ENCODE data around the gene TENM4.

TENM4 gene

DNA sequence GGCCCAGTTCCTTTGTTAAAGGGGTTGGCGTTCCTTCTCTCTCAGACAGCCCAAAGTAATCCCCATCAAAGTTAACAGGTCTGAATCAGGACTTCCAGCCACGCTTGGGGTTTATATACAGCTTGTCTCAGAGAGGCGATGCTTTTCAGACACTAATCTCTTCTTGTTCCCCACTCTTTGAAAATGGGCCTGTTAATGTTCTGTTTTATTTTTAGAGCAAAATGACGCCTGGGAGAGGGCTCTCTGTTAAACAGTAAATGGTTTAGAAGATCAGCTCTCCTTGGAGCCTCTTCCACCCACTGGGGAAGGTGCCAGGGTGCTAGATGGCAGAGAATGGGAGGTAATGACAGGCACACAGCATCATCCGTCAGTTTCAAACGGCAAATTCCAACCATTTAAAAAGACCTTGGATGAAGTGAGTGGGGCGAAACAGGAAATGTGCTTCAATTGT lies 630.2 kb downstream of the TENM4 start:
- in situ Hi-C loops (cut with HindIII; ENCODE audit: low pct_ligation_motif_present, low sequenced_read_pairs): no loop called here
- TF ChIP-seq, protein P1, sequence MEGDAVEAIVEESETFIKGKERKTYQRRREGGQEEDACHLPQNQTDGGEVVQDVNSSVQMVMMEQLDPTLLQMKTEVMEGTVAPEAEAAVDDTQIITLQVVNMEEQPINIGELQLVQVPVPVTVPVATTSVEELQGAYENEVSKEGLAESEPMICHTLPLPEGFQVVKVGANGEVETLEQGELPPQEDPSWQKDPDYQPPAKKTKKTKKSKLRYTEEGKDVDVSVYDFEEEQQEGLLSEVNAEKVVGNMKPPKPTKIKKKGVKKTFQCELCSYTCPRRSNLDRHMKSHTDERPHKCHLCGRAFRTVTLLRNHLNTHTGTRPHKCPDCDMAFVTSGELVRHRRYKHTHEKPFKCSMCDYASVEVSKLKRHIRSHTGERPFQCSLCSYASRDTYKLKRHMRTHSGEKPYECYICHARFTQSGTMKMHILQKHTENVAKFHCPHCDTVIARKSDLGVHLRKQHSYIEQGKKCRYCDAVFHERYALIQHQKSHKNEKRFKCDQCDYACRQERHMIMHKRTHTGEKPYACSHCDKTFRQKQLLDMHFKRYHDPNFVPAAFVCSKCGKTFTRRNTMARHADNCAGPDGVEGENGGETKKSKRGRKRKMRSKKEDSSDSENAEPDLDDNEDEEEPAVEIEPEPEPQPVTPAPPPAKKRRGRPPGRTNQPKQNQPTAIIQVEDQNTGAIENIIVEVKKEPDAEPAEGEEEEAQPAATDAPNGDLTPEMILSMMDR (IDR thresholded peaks at IDR 0.05; ENCODE audit: low read depth, low read length, missing control alignments): no peak
- Histone ChIP-seq H3K36me3 (replicated peaks) (no peaks in the 10 kb centered on the region), H3K27ac (no peak overlapping the region), H3K4me3 (ENCODE audit: low read depth, low read length) (no peak overlapping the region), H3K27me3 (replicated peaks) (no peaks in the 10 kb centered on the region)
- DNase-seq: no peak

DNA sequence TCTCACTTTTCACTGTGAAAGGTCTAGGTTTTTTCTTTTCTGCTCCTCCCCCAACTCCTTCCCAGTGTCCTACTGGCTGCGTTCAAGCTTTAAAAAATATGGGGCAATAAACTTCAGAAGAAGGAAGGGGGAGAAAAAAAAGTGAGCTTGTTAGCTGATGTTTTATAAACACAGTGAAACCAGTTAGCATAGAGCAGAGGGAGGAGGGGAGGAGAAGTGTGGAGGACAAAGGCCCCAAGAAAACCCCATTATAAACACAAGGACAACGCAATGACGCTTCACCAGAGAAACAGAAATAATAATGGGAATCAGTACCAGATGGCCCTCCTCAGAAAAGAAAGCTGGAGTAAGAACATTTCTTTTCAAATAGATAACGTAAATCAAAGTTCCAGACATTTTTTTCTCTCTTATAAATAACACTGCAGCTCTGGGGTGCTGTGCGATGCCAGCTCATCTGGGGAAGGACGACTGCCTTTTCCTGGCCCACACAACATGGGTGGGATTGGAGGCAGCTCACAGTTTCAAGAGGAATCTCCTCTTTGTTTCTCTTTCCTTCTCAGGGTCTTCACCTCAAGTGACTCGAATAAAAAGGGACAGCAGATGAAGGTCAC lies 630.8 kb downstream of the TENM4 start:
- Histone ChIP-seq H3K36me3 (replicated peaks) (no peaks in the 10 kb centered on the region), H3K4me3 (ENCODE audit: low read depth, low read length) (no peak overlapping the region), H3K27me3 (replicated peaks) (no peaks in the 10 kb centered on the region), H3K27ac (no peak overlapping the region)
- no peak for DNase-seq
- TF ChIP-seq, protein P1 (IDR thresholded peaks at IDR 0.05; ENCODE audit: low read depth, low read length, missing control alignments): no peak
- in situ Hi-C loops (cut with HindIII; ENCODE audit: low pct_ligation_motif_present, low sequenced_read_pairs): no loop called here

DNA sequence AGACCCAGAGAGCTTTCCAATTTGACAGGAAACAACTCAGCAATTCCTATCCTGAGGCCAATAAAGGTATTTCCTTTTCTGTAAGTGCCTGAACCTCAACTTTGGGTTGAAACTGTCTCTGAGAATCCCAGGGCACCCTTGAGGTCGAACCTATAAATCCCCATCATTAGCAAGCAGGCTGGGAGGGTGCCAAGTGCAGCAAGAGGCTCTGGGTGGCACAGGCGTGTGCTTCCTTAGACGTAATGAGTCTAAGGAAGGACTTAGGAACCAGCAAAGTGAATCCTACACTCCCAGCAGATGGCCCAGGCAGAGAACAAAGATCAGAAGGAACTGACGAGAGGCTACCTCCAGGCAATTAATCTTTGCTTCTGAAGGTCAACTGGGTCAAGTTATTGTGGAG lies 631.9 kb downstream of the TENM4 start:
- in situ Hi-C loops (cut with HindIII; ENCODE audit: low pct_ligation_motif_present, low sequenced_read_pairs): no loop called here
- TF ChIP-seq, protein P1 (IDR thresholded peaks at IDR 0.05; ENCODE audit: low read depth, low read length, missing control alignments): no peak
- H3K4me3 ChIP-seq (ENCODE audit: low read depth, low read length): no peak overlapping the region

DNA sequence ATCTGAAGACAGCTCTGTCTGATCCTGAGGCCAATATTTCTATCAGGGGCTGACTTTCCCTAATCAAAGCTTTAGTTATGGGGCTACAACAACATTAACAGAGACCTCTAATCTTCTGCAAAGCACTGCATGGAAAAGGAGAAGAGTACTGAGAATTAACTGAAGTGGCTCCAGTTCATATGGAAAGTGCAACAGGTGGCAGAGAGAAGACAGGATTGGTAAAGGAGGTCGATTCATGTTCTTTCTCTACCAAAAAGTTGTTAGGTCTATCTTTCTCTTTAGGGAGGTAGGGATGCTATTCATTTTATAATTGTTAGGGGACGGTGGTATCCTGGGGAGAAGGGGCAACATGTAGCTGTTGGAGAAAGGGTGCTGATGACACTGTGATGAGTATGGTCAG lies 633.5 kb downstream of the TENM4 start:
- no peaks in the 10 kb centered on the region for H3K27me3 ChIP-seq (replicated peaks)
- no peak overlapping the region for H3K4me3 ChIP-seq (ENCODE audit: low read depth, low read length)
- in situ Hi-C loops (cut with HindIII; ENCODE audit: low pct_ligation_motif_present, low sequenced_read_pairs): no loop called here
- no peak for DNase-seq
- H3K36me3 ChIP-seq (replicated peaks): no peaks in the 10 kb centered on the region
- TF ChIP-seq, protein P1 (IDR thresholded peaks at IDR 0.05; ENCODE audit: low read depth, low read length, missing control alignments): no peak
- H3K27ac ChIP-seq: no peak overlapping the region

More for the DNA sequence above, 631.9 kb downstream of the TENM4 start:
- no peaks in the 10 kb centered on the region for H3K36me3 ChIP-seq (replicated peaks)
- no peak for DNase-seq
- no peak overlapping the region for H3K27ac ChIP-seq
- no peaks in the 10 kb centered on the region for H3K27me3 ChIP-seq (replicated peaks)

DNA sequence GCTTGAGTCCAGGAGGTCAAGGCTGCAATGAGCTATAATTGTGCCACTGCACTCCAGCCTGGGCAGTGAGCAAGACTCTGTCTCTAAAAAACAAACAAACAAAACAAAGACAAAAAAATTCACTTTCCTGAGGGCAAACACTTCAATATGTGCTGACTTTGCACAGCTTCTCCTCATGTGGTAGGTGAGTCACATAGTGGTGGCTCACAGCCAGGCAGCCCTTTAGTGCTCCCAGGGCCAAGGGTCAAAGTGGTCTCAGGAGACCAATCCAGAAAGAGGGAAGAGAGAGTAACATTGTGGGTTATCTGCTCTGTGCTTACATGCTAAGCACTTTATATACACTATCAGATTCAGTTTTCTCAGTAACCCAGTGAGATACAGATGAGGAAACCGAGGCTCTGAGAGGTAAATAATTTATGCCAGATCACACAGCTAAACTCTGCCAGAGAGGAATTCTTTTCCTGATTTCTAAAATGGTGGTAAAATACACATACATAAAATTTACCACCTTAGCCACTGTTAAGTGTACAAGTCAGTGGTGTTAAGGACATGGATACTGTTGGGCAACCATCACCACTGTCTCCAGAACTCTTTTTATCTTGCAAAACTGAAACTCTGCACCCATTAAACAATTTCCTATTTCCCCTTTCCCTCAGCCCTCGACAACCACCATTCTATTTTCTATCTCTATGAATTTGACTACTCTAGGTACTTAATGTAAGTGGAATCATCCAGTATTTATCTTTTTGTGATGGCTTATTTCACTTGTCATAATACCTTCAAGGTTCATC lies 634.4 kb downstream of the TENM4 start:
- Histone ChIP-seq H3K4me3 (ENCODE audit: low read depth, low read length) (no peak overlapping the region), H3K27me3 (replicated peaks) (no peaks in the 10 kb centered on the region), H3K27ac (no peak overlapping the region), H3K36me3 (replicated peaks) (no peaks in the 10 kb centered on the region)
- TF ChIP-seq, protein P1 (IDR thresholded peaks at IDR 0.05; ENCODE audit: low read depth, low read length, missing control alignments): no peak
- in situ Hi-C loops (cut with HindIII; ENCODE audit: low pct_ligation_motif_present, low sequenced_read_pairs): no loop called here
- no peak for DNase-seq

Measured in brain microvascular endothelial cell (primary cell).